Fibroblast of skin of back (primary cell): ENCODE data around the gene LTC4S.
"Not testable (repeated sequence)": the region's sequence is repeated elsewhere in the genome, so short reads cannot be mapped to it uniquely, and the experiment has no call there.

Experiments used
- DNase-seq: peaks from one replicate; pipeline ENCODE4 v3.0.0-alpha.2; 2013

Gene LTC4S

DNA sequence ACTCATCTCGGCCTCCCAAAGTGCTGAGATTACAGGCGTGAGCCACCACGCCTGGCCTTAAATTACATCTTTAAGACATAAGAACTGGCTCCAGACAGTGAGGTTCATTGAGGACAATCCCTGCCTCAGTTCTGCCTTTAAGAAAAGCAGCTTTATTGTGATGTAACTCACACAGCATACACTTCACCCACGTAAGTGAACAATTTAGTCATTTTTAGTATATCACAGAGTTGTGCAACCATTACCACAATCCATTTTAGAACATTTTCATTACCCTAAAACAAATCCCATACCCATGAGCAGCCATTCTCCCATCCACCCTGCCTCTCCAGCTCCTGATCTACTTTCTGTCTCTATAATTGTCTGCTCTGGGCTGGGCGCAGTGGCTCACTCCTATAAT lies 24.0 kb upstream of the LTC4S start:
- DNase-seq = no peak

DNA sequence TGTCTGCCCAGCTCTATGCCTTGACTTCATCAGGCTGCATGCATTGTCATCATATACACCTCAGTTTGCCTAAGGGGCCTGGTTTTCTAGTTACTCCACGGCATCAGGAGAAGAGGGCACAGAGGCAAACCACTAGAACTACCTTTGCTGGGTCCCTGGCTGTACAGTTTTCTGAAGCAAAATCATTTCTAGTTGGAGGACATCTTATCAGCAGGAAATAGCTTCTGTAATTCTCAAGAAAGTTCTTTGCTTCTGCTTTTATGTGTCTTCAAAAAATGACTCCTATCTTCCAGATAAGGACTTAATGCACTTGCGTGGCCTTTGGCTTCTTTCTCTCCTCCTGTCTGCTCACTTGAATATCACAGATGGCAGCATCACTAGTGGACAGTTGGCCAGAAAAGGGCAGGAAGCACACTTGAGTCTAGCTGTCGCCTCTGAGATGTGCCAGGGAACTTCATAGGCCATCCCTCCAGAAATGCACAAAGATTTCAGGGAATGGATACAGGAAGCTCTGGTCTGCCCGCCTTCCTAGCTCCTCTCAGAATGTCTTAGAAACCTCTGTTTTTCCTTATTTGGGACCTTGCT lies 22.4 kb upstream of the LTC4S start:
- no peak for DNase-seq

DNA sequence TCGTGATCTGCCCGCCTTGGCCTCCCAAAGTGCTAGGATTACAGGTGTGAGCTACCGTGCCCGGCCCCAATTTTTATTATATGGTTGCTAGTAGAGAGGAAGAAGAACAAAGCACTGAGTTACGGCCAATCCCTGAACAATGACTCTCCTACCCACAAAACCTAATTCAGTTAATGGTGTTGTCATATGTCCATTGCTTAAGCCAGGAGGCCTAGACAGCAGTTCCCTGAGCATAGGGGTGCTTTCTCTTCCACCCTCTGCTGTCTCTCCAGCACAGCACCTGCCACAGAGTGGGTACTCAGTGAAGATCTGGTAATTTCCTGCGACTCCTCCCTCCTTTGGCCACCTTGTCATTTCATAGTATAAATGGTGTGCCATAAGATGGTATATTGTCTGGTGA lies 21.4 kb upstream of the LTC4S start:
- no peak for DNase-seq

DNA sequence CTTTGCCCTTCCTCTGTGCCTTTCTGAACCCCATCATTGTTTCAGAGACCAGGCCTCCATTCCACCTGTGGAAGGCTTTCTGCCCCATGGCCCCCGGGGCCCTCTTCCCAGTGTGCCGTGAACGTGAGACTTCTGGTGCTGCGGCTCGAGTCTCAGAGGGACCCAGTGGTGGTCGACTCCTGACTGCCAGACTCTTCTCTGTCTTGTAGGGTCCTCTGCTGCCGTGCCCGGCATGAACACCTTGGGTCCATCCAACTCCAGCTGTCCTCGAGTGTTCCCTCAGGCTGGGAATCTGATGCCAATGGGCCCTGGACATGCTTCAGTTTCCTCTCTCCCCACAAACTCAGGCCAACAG lies 20.1 kb upstream of the LTC4S start:
- DNase-seq = no peak

DNA sequence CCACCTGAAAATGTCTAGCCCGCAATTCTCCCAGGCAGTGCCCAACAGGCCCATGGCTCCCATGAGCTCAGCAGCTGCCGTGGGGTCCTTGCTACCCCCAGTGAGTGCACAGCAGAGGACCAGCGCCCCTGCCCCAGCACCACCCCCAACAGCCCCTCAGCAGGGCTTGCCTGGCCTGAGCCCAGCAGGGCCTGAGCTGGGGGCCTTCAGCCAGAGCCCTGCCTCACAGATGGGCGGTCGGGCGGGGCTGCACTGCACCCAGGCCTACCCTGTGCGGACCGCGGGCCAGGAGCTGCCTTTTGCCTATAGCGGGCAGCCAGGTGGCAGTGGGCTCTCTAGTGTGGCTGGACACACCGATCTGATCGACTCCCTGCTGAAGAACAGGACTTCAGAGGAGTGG lies 19.3 kb upstream of the LTC4S start:
- no peak for DNase-seq

DNA sequence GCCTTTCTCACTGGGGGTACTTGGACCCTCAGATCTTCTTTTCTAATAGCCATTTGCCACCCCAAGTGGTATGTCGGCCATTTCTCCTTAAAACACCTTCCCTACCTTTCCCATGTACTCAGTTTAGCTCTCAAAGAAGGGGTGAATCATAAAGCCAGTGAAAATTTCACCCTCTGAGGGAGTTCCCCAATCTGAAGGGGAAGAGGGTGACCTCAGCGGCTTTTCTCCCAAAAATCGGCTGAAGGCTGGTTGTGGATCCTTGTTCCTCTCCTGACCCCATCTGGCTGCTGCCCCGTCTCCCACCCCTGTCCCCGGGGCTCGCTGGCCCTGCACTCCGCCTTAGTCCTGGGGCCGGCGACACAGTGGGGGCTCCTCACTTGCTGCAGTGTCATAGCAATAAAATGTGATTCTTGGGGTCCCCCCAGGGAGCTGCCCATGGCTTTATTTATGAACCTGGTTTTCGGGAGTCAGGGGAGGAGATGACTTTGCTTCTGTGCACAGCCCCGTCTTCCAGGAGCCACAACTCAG lies 17.3 kb upstream of the LTC4S start:
- DNase-seq = no peak

DNA sequence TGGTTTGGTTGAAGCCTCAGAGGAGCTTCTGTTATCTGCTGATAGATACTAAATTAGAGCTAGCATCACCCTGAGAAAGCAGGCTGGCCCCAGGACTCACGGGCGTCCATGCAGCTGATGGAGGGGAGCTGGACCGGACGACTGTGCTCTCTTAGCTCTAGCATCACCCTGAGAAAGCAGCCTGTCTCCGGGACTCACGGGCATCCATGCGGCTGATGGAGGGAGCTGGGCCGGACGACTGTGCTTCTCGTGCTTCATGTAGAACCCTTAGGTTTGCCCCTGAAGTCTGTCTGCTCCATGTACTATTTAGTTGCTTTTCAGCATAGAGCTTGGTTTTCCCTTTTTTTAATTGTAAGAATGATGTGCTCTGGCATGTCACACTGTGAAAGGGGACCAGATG lies 16.3 kb upstream of the LTC4S start:
- no peak for DNase-seq

DNA sequence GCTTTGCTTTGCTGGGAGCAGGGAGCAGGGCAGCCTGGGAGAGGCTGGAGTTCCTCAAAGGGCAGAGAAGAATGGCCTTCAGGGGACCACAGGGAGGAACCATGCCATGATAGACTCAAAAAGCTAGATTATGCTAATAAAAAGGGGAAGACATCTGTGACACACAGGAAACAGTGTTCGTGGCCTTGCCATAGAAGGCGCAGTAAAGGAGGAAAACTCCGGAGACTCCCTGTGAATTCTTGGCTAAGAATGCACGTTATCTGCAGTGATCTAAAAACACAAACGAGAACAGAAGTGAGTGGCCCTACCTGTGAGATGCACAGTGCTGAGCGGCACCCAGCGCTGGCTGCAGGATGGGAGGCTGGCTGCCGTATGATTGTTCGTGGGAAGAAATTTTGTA lies 15.9 kb upstream of the LTC4S start:
- DNase-seq = no peak

DNA sequence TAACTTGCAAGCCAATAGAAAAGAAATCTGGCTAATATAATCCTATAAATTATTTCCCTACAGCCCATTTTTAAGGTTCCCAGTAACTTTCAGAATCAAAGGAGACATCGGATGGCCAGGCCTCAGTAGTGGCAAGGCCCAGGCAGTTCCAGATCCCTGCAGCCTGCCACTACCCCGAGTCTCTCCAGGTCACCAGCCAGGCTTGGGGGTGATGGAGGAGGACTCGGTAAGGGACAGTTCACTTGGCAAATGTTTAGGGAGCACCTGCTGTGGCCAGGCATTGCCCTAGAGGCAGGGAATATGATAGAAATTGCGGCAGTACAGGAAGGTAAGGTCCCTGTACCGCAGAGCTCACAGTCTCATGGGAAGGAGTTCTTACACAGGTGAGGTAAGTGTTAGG lies 15.2 kb upstream of the LTC4S start:
- no peak for DNase-seq

DNA sequence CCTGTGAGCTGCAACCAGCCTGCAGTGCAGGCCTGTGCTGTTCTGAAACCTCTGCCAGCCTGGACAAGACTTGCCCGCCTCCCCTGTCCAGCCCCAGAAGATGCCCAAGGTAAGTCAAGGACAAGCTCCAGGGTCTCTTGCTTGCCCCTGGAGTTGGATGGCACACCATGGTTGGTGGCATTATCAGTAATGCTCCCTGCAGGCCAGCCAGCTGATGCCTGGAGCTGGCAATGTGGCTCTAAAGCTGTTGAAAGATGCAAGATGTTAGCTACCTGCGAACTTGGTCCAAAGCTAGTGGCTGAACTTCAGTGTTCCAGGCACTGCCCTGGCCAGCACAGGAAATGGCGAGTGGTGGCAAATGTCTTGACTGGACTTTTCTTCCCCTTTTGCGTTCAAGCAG lies 14.0 kb upstream of the LTC4S start:
- no peak for DNase-seq

DNA sequence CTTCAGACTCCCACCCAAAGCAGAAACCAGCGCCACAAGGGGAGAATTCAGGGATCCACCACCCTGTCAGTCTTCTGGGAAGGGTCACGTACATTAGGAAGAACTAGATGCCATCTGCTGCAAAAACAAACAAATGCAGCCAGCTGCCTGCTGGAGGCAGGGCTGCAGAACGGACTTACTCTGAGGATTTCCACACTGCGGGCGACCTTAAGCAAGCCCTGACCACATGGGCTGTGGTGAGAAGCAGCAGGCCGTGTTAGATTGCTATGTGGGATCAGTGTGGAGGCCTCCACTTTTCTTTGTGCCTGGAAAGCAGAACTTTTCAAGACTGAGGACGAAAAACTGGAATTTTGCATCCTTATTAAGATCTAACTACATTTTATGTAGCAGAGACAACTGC lies 13.4 kb upstream of the LTC4S start:
- no peak for DNase-seq

DNA sequence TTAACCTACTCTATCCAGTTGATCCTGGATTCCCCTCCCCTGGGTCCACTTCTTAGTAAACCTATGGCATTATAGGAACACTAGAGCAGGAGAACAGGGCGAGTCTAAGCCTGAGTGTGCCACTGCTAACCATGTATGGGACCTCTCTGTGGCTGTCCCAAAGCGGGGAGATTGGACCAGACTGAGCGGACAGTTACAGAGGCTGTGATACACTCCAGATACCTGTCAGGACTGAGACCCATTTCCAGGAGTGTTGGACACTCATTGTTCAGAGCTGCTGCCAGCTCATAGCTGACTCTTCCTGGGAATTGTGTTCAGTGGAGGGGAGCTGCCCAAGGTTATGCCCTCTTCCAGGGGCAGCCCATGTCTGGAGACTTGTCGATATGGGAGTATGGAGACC lies 11.9 kb upstream of the LTC4S start:
- no peak for DNase-seq

DNA sequence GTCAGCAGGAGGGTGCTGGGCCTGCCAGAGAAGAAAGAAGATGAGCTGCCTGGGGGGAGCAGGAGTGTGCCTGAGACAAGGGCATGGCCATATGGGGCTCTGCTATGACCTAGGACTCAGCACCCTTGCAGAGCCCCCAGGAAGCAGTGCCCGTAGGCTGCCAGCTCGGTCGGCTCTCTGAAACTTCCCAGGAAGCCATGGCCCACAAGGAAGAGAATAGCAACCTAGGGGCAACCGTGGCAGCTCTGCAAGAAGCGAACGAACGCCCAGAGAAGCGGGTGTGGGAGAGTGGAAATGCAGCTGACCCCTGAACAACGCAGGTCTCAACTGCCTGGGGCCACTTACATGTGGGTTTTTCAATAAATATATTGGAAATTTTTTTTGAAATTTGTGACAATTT lies 10.7 kb upstream of the LTC4S start:
- DNase-seq = no peak

DNA sequence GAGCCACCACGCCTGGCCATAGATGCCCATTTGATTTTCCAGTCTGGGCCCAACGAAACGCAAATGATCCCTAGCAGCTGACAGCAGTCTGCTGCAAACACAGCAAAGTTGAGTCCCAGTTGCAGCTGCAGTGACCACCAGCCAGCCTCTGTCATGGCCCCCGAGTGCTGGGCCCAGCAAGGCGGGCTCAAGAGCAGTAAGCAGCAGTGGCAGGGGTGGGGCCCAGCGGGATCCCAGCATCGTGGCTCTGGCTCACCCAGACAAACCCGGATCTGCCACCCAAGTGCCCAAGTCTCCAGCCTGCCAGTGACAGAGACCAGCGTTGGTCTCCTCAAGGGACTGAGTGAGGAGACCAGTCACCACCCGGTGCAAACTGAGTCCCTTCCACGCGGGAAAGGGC lies 6.9 kb upstream of the LTC4S start:
- no peak for DNase-seq

DNA sequence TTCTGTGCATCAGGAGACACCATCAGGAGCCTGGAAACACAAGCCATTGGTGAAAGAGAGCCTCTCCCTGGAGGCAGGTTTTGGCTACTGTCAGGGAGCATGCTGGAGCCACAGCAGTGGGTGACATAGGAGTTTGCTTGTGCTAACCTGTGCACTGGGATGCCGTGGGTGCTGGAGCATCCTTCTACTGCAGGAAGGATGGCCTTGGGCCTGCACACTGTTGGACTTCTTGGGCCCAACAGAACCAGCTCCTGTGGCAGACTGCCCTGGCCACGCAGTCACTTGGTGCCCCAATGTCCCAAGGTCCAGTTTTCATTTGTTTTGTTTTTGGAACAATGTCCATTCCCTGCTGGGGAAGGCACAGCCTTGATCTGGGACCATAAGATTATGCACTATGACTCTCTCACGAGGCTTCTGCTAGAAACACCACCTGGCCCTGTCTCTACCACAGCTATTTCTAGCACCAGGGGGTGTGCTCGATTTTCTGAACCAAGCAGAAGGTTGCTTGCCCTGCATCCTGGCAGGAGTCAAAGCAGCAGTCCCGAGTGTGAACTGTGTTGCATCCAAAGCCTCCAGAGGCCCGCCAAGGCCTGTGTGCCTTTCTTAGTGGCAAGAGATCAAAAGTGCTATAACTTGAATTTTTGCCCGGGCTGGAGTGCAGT lies 5.5 kb upstream of the LTC4S start:
- DNase-seq = no peak

DNA sequence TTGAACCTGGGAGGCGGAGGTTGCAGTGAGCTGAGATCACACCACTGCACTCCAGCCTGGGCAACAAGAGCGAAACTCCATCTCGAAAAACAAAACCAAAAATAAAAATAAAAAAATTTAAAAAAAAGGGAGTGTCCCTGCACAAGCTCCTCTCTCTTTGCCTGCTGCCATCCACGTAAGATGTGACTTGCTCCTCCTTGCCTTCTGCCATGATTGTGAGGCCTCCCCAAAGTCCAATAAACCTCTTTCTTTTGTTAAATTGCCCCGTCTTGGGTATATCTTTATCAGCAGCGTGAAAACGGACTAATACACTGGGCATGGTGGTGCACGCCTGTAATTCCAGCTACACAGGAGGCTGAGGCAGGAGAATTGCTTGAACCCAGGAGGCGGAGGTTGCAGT lies 4.5 kb upstream of the LTC4S start:
- DNase-seq = not testable (repeated sequence)

DNA sequence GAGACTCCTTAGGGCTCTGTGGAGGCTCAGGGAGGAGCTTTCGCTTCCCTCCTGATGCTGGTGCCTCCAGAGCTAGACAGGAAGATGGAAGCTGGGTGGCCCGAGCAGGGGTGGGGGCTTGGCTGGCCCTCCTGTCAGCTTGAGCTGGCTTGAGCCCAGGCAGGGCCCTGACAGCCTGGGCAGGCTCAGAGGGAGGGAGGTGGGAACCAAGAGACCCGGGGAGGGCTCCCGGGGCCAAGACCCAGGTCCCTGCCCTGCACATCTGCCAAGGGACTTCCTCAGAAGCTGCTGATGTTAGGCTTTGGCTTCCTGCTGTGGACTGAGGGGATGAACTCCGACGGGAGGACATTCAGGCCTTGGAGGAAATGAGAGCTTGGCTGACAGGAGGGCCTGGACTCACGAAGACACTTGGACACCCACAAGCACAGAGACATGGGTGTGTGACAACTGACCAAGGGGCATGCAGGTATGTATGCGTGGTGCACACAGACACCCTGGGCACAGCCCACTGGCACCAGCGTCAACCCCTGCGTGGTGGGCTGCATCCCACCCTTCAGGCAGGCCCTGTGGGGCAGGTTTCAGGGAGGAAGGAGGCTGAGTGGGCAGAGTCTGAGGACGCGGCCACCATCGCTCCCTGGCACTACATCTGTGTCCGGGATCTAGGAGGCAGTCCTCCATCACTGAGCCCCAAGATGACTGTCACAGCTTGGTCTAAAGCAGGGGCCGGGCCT lies 1.7 kb upstream of the LTC4S start:
- DNase-seq = no peak

DNA sequence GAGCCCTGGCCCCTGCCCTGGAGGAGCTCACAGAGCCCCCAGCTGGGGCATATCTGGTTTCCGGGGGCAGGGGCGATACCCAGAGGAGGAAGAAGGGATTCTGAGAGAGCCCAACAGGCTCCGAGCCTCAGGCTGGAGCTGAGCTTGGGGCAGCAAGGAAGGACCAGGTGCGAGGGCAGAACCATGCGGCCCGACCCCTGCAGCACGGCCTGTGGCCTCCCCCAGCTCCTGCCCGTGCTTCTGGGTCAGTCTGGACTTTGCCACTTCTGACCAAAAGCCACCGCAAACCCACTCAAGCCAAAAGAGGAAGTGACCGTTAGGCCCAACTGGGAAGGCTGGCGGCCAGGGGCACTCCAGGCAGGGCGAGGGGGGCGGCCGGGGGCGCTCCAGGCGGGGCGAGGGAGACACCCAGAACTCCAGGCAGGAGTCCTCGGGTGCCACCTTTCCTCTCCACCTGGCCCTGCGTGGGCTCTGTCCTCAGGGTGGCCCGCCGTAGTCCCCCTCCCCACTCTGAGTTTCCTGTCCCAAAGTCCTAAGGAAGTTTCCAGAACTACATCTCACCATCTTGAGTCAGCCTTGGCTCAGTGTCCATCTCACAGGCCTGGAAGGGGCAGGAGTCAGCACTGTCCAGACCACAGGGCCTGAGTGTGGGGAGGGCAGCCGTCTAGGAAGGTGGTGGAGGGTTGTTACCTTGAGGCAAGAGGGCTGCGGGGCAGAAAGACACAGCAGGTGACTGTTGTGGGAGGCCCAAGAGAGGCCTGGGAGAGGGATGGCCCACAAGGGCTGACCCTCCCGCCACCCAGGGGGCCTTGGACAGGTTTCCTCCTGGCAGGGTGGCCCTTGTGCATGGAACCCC lies 946 bp upstream of the LTC4S start:
- DNase-seq = no peak

DNA sequence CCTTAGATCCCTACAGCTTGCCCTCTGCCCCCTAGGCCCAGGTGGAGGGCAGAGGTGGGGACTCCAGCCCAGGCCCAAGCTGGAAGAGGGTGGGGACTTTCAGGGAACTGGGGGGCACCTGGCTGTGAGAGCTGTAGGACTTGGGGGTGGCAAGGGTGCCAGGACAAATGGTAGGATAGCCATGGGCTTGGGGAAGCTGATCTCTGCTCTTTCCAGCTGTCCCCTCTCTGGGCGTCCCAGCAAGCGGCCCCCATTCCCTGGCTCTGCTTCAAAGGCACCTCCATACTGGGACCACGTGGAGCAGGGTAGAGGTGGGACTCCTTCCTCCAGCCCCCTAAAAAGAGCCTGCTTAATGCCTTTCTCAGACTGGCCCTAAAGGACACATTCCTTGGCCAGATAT lies 385 bp downstream of the LTC4S start:
- no peak for DNase-seq

DNA sequence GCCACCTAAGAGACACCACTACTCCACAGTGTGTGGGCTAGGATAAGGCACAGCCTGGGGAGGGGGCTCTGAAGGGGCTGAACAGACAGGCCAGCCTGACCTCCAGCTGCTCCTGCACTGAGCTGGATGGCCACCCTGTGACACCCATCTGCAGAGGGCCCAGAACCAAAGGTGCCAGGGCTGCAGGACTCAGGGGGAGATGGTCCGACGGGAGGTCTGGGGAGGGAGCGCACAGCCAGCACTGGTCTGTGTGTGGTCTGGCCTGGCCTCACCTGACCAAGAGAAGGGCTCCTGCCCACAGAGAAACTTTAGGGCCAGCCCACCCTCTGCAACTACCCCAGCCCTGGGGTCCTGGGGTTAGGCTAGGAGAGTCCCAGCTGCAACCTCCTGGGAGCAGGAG lies 789 bp downstream of the LTC4S start:
- no peak for DNase-seq

DNA sequence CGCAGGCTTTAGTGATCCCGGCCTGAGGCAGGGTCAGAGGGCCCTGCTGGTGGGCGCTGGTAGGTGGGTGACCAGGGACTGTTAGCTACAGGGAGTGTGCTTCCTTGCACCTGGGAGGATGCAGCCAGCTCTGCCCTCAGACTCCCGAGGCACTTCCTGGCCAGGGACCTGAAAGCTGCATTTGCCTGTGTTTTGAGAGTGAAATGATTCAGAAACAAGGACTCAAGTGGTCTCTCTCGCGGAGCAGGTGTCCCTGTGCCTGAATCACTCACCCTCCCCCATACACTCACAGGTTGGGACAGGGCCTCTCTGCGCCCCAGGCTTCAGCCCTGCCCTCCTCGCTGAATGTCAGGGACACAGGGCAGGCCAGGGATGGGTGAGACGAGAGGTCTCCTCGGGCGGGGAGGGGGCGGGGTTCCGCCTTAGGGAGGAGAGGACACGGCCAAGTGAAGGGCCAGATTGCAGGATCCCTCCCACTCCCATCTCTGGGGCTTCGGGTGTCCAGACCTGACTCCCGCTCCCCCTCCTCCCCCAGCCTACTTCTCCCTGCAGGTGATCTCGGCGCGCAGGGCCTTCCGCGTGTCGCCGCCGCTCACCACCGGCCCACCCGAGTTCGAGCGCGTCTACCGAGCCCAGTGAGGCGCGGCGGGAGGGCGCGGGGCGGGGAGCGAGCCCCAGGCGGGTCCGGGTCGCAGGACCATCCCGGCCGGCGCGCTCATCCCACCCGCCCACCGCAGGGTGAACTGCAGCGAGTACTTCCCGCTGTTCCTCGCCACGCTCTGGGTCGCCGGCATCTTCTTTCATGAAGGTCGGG lies 1.5 kb downstream of the LTC4S start:
- DNase-seq = no peak
